Adipocyte (in vitro differentiated cells): ENCODE measurements around the gene BLNK.

ENCODE experiments used
- DNase-seq: peaks from one replicate; pipeline ENCODE4 v3.0.0-alpha.2; 2015; ENCODE audit warnings: low read depth
- H3K27me3 ChIP-seq: replicated peaks from 2 replicates; pipeline ENCODE4 v1.7.0; 2013; ENCODE audit warnings: mild to moderate bottlenecking, low read length, moderate library complexity; ENCODE audit not compliant: control insufficient read depth, insufficient read depth
- H3K36me3 ChIP-seq: 2 replicates; pipeline ENCODE4 v1.7.0; 2013; ENCODE audit warnings: low read length, mild to moderate bottlenecking, moderate library complexity; ENCODE audit not compliant: control insufficient read depth, insufficient read depth, severe bottlenecking
- H3K4me1 ChIP-seq: 2 replicates; pipeline ENCODE4 v1.7.0; 2013; ENCODE audit warnings: mild to moderate bottlenecking, low read length, moderate library complexity; ENCODE audit not compliant: control insufficient read depth, insufficient read depth
- H3K4me3 ChIP-seq: 2 replicates; pipeline ENCODE4 v1.7.0; 2013; ENCODE audit warnings: mild to moderate bottlenecking, low read length, moderate library complexity
- H3K9ac ChIP-seq: 2 replicates; pipeline ENCODE4 v1.7.0; 2013; ENCODE audit warnings: mild to moderate bottlenecking, low read length, moderate library complexity
- H3K9me3 ChIP-seq: 2 replicates; pipeline ENCODE4 v1.7.0; 2013; ENCODE audit warnings: mild to moderate bottlenecking, low read length, moderate library complexity; ENCODE audit not compliant: control insufficient read depth

Gene BLNK

DNA sequence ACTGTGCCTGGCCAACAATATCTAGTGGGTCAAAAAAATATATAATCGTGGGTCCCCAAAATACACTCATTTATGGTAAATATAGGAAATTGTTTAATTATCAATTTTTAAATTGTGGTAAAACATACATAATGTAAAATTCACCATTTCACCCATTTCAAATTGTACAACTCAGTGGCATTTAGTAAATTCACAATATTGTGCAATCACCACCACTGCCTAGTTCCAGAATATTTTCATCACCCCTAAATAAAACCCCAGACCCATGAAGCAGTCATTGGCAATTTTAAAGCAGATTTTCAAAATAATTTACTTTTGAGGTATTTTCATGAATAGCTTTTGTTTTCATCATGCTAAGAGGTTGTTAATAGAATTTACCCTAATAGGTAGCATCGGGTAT lies 10.2 kb downstream of the BLNK start:
- Histone ChIP-seq H3K27me3 (peaks cover 8% of the 10 kb centered on the region), H3K9me3 (no peaks in the 10 kb centered on the region), H3K36me3 (no peaks in the 10 kb centered on the region), H3K9ac (no peak overlapping the region), H3K4me1 (peaks cover 4% of the 10 kb centered on the region), H3K4me3 (no peak overlapping the region)
- DNase-seq, result no peak

- Histone ChIP-seq H3K9me3 (no peaks in the 10 kb centered on the region), H3K4me3 (no peak overlapping the region), H3K9ac (no peak overlapping the region), H3K27me3 (peaks cover 7% of the 10 kb centered on the region), H3K4me1 (peaks cover 4% of the 10 kb centered on the region), H3K36me3 (no peaks in the 10 kb centered on the region)
- no peak for DNase-seq
These were observed 11.4 kb downstream of the BLNK start for GRCh38 chr10:96260014-96260413.

GRCh38 chr10:96259150-96259549 lies 12.2 kb downstream of the BLNK start:
- Histone ChIP-seq H3K4me1 (peaks cover 4% of the 10 kb centered on the region), H3K27me3 (peaks cover 5% of the 10 kb centered on the region), H3K9ac (no peak overlapping the region), H3K4me3 (no peak overlapping the region), H3K9me3 (no peaks in the 10 kb centered on the region), H3K36me3 (no peaks in the 10 kb centered on the region)
- DNase-seq, result no peak

GRCh38 chr10:96257944-96258343 lies 13.4 kb downstream of the BLNK start:
- peaks cover 4% of the 10 kb centered on the region for H3K4me1 ChIP-seq
- H3K9ac ChIP-seq, result no peak overlapping the region
- H3K36me3 ChIP-seq, result no peaks in the 10 kb centered on the region
- no peaks in the 10 kb centered on the region for H3K27me3 ChIP-seq
- no peak for DNase-seq
- H3K9me3 ChIP-seq, result no peaks in the 10 kb centered on the region
- no peak overlapping the region for H3K4me3 ChIP-seq

DNA sequence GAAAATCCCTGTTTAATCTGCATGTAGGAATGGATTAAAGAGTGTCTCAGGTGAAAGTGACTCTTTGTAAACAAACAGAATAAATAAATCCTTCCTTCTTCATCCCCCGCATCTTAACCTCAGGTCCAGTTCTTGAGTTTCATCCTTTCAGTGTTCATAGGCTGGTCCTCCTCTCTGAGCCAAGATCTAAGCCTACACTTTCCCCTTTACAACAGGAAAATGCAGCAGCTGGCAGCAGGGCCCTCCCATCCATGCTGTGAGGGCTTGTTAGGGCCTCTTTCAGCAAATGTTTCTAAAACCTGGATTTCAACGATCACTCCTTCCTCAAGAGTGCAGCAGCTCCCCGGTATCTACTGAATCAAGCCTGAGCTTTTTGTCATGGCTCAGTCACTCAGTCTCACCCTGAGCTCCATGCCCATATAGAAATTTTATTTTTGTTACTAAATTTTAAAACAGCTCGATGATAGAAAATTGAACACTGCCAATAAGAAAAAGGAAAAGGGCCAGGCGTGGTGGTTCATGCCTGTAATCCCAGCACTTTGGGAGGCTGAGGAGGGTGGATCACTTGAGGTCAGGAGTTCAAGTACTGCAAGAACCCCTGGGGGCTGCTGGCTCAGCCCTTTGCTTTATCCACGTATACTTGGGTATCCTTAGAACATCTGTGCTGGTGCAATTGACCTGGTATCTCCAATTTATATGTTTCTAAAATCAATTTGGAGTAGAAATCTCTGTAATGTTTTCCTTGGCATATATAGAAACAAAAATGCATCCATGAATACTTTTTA lies 15.6 kb downstream of the BLNK start:
- no peak for DNase-seq
- Histone ChIP-seq H3K36me3 (no peaks in the 10 kb centered on the region), H3K9me3 (no peaks in the 10 kb centered on the region), H3K4me1 (peaks cover 4% of the 10 kb centered on the region), H3K9ac (no peak overlapping the region), H3K4me3 (no peak overlapping the region), H3K27me3 (no peaks in the 10 kb centered on the region)

GRCh38 chr10:96254976-96255375 lies 16.4 kb downstream of the BLNK start:
- H3K4me3 ChIP-seq, result no peak overlapping the region
- no peaks in the 10 kb centered on the region for H3K36me3 ChIP-seq
- DNase-seq, result no peak
- no peak overlapping the region for H3K9ac ChIP-seq
- H3K4me1 ChIP-seq, result peaks cover 9% of the 10 kb centered on the region
- no peaks in the 10 kb centered on the region for H3K27me3 ChIP-seq
- H3K9me3 ChIP-seq, result no peaks in the 10 kb centered on the region

DNA sequence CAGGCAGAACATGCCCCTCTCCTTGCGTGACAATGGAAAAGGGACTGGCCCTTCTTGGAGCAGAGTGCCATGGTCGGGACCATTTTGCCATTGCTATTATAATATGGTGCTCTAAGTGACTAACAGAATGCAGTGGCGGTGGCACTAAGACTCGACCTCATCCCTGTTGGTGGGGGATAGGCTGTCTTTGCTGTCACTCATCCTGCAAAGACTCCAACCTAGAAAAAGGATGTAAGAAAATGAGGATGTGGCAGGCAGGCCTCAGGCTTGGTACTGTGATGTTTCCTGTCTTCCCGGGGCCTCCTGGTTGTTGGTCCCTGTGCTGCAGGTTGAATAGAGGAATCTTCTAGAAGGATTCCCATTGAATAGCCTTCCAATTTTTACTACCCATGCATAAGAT lies 18.6 kb downstream of the BLNK start:
- Histone ChIP-seq H3K27me3 (no peaks in the 10 kb centered on the region), H3K4me1 (peaks cover 12% of the 10 kb centered on the region), H3K9me3 (peaks cover 1% of the 10 kb centered on the region), H3K9ac (no peak overlapping the region), H3K36me3 (no peaks in the 10 kb centered on the region), H3K4me3 (no peak overlapping the region)
- no peak for DNase-seq

DNA sequence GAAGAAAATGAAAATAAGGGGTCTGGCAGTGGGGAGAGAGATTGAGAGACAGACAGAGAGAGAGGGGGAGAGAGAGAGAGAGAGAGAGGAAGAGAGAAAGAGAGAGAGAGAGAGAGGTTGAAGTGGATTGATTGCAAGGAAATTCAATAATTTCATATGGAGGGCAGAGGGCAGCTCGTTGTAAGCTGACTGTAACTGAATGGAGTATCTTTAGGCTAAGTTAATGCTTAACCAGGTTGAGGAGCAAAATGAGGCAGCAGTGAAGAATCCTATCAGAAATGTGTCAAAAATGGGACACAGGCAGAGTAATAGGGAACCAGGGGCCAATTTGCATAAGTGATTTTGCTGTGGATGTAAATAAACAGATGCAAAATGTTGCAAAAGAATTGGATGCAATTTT lies 21.0 kb downstream of the BLNK start:
- no peak for DNase-seq
- H3K9me3 ChIP-seq, result peaks cover 4% of the 10 kb centered on the region
- no peaks in the 10 kb centered on the region for H3K27me3 ChIP-seq
- no peak overlapping the region for H3K9ac ChIP-seq
- H3K36me3 ChIP-seq, result no peaks in the 10 kb centered on the region
- H3K4me1 ChIP-seq, result peaks cover 10% of the 10 kb centered on the region
- H3K4me3 ChIP-seq, result no peak overlapping the region

GRCh38 chr10:96249264-96249663 lies 22.1 kb downstream of the BLNK start:
- H3K27me3 ChIP-seq, result no peaks in the 10 kb centered on the region
- peaks cover 4% of the 10 kb centered on the region for H3K9me3 ChIP-seq
- no peaks in the 10 kb centered on the region for H3K36me3 ChIP-seq
- peaks cover 10% of the 10 kb centered on the region for H3K4me1 ChIP-seq
- H3K4me3 ChIP-seq, result no peak overlapping the region
- no peak overlapping the region for H3K9ac ChIP-seq
- DNase-seq, result no peak

DNA sequence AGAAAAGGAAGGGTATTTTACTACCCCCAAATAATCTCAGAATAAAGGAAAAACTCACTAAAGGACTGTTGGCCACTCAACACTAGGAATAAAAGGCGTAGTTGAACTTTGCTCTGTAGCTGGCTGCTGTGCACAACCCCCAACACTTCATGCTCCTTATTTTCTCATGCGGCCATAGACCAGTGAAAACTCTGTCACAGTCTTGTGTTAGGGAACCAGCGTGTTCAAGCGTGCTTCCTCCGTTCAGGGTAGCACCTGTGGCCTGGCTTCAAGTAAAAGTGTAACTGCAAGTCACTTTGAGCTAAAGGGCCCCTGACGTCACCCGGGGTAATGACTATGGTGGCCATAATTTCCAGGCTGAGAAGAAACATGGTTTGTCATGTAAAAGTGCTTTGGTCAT lies 27.0 kb downstream of the BLNK start:
- H3K27me3 ChIP-seq, result peaks cover 3% of the 10 kb centered on the region
- peaks cover 4% of the 10 kb centered on the region for H3K9me3 ChIP-seq
- no peaks in the 10 kb centered on the region for H3K36me3 ChIP-seq
- no peaks in the 10 kb centered on the region for H3K4me1 ChIP-seq
- no peak overlapping the region for H3K9ac ChIP-seq
- H3K4me3 ChIP-seq, result no peak overlapping the region
- no peak for DNase-seq

DNA sequence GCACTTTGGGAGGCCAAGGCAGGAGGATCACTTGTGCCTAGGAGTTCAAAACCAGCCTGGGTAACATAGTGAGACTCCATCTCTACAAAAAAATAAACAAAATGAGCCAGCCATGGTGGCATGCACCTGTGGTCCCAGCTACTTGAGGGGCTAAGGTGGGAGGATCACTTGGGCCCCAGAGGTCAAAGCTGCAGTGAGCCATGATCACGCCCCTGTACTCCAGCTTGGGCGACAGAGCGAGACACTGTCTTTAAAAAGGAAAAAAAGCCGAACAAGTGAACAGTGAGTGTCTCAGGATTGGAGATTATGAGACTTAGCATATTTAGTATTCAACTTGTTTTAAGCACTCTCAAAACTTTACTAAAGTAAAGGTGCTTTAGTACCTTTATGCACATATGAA lies 28.1 kb downstream of the BLNK start:
- Histone ChIP-seq H3K4me1 (no peaks in the 10 kb centered on the region), H3K9me3 (peaks cover 4% of the 10 kb centered on the region), H3K36me3 (no peaks in the 10 kb centered on the region), H3K9ac (no peak overlapping the region), H3K4me3 (no peak overlapping the region), H3K27me3 (peaks cover 7% of the 10 kb centered on the region)
- DNase-seq, result no peak

GRCh38 chr10:96242822-96243221 lies 28.5 kb downstream of the BLNK start:
- peaks cover 11% of the 10 kb centered on the region for H3K27me3 ChIP-seq
- no peaks in the 10 kb centered on the region for H3K4me1 ChIP-seq
- H3K36me3 ChIP-seq, result no peaks in the 10 kb centered on the region
- H3K9ac ChIP-seq, result no peak overlapping the region
- no peak overlapping the region for H3K4me3 ChIP-seq
- H3K9me3 ChIP-seq, result peaks cover 4% of the 10 kb centered on the region
- DNase-seq, result no peak
